ENCODE data around the gene FAR1.

GRCh38 chr11:13713982-13714381, 45.5 kb downstream of the FAR1 start:
- no peak for TF ChIP-seq POLR2A (IDR thresholded peaks at IDR 0.05)
- no peak for TF ChIP-seq CTCF (IDR thresholded peaks at IDR 0.05)

Measured in transverse colon (tissue), 3 donors.